Peyer's patch (tissue), 4 donors: Measurements from ENCODE around the gene SLC23A1. TPM values are rescaled to one million over a fixed set of nuclear protein-coding genes. Genes with fewer than 3 reads are reported as not detected.

ENCODE experiments used
- DNase-seq, 3 donors: peaks; one replicate each; pipeline ENCODE4 v3.0.0-alpha.2; 2017 to 2019
- H3K27ac ChIP-seq, 4 donors: fragments of 200-600 bp; sonication (generic); one replicate each; pipeline ENCODE4 v1.5.1; 2016 to 2019
- H3K27me3 ChIP-seq, 2 donors: fragments of 200-600 bp; sonication (generic); one replicate each; pipeline ENCODE4 v1.5.1; 2019
- H3K36me3 ChIP-seq, 3 donors: fragments of 200-600 bp; sonication (generic); one replicate each; pipeline ENCODE4 v1.5.1; 2016 to 2019
- H3K4me1 ChIP-seq, 4 donors: fragments of 200-600 bp; sonication (generic); one replicate each; pipeline ENCODE4 v1.5.1; 2016 to 2019
- H3K4me3 ChIP-seq, 4 donors: fragments of 200-600 bp; sonication (generic); 1 replicate in 3 of 4; 2 replicates in 1 of 4; pipeline ENCODE4 v1.5.1; 2016 to 2019; ENCODE audit warnings: mild to moderate bottlenecking in 1 of 4
- H3K9me3 ChIP-seq, 4 donors: fragments of 200-600 bp; sonication (generic); one replicate each; pipeline ENCODE4 v1.5.1; 2016 to 2019; ENCODE audit warnings: mild to moderate bottlenecking in 1 of 4
- CTCF ChIP-seq, 6 experiments: fragments of 450-650 bp in 4 of 6; fragments of 200-600 bp in 2 of 6; sonication (generic) in 1 of 6; IDR thresholded peaks; one replicate each; pipeline ENCODE4 v1.5.1; 2017 to 2019; ENCODE audit warnings: antibody characterized with exemption in 6 of 6, mild to moderate bottlenecking in 3 of 6, moderate library complexity in 1 of 6
- POLR2A ChIP-seq, 2 donors: fragments of 450-650 bp; IDR thresholded peaks; one replicate each; pipeline ENCODE4 v1.5.1; 2017; ENCODE audit warnings: antibody characterized with exemption in 2 of 2, mild to moderate bottlenecking in 2 of 2, moderate library complexity in 2 of 2
- total RNA-seq, 4 donors: library from RNA; depleted of rRNA; stranded (reverse); fragments of >200 nt; gene quantifications; one replicate each; pipeline ENCODE4 v1.1.0, GENCODE V29; 2016

SLC23A1 gene
- total RNA-seq, 4 donors from 2014 or later: 1.7 to 198 (median 143) TPM

GRCh38 chr5:139399501-139400121, 16.5 kb upstream of the SLC23A1 start:
- Histone ChIP-seq H3K4me3 (no peak overlapping the region), H3K9me3 (no peaks in the 10 kb centered on the region), H3K36me3 (no peaks in the 10 kb centered on the region), H3K4me1 (peaks cover 0 to 17% (median 4%) of the 10 kb centered on the region in 4 donors), H3K27me3 (no peaks in the 10 kb centered on the region), H3K27ac (no peak overlapping the region)
- TF ChIP-seq CTCF (IDR thresholded peaks at IDR 0.05) (no peak), POLR2A (IDR thresholded peaks at IDR 0.05) (no peak)
- DNase-seq: peak in 1 of 3 donors; percentile 38

GRCh38 chr5:139397921-139398320, 14.8 kb upstream of the SLC23A1 start:
- H3K4me1 ChIP-seq: peaks cover 0 to 26% (median 6%) of the 10 kb centered on the region in 4 donors
- no peak overlapping the region for H3K27ac ChIP-seq
- DNase-seq: peak in 1 of 3 donors; percentile 24
- H3K27me3 ChIP-seq: peaks cover 0 to 8% of the 10 kb centered on the region in 2 donors
- H3K36me3 ChIP-seq: no peaks in the 10 kb centered on the region
- no peak overlapping the region for H3K4me3 ChIP-seq
- no peaks in the 10 kb centered on the region for H3K9me3 ChIP-seq
- TF ChIP-seq POLR2A (IDR thresholded peaks at IDR 0.05) (no peak), CTCF (IDR thresholded peaks at IDR 0.05) (no peak)

- no peak overlapping the region for H3K4me3 ChIP-seq
- H3K36me3 ChIP-seq: no peaks in the 10 kb centered on the region
- TF ChIP-seq POLR2A (IDR thresholded peaks at IDR 0.05): no peak
- TF ChIP-seq CTCF (IDR thresholded peaks at IDR 0.05): no peak
- no peak overlapping the region for H3K27ac ChIP-seq
- H3K9me3 ChIP-seq: no peaks in the 10 kb centered on the region
- H3K4me1 ChIP-seq: peaks cover 0 to 38% (median 10%) of the 10 kb centered on the region in 4 donors
- peak in 1 of 3 donors; percentile 43 for DNase-seq
- H3K27me3 ChIP-seq: peaks cover 0 to 8% of the 10 kb centered on the region in 2 donors
These were observed 13.6 kb upstream of the SLC23A1 start for GRCh38 chr5:139396691-139397090.

- DNase-seq: peak in 1 of 3 donors; percentile 40
- Histone ChIP-seq H3K36me3 (no peaks in the 10 kb centered on the region), H3K4me3 (no peak overlapping the region), H3K27ac (no peak overlapping the region), H3K9me3 (no peaks in the 10 kb centered on the region), H3K4me1 (peaks cover 0 to 45% (median 14%) of the 10 kb centered on the region in 4 donors), H3K27me3 (peaks cover 0 to 8% of the 10 kb centered on the region in 2 donors)
- TF ChIP-seq POLR2A (IDR thresholded peaks at IDR 0.05) (no peak), CTCF (IDR thresholded peaks at IDR 0.05) (no peak)
These were observed 12.9 kb upstream of the SLC23A1 start for GRCh38 chr5:139395844-139396640.

- peaks cover 0 to 8% of the 10 kb centered on the region in 2 donors for H3K27me3 ChIP-seq
- H3K4me1 ChIP-seq: peaks cover 0 to 47% (median 19%) of the 10 kb centered on the region in 4 donors
- H3K9me3 ChIP-seq: no peaks in the 10 kb centered on the region
- no peak for DNase-seq
- H3K27ac ChIP-seq: peak within 1 kb of the TSS in 1 of 4 donors; percentile 61
- TF ChIP-seq CTCF (IDR thresholded peaks at IDR 0.05) (no peak), POLR2A (IDR thresholded peaks at IDR 0.05) (no peak)
- H3K4me3 ChIP-seq: peak within 1 kb of the TSS; percentile 48 to 74 (median 54)
- H3K36me3 ChIP-seq: no peaks in the 10 kb centered on the region
These were observed 11.8 kb upstream of the SLC23A1 start, which contains the start of gene PROB1 for GRCh38 chr5:139394654-139395566. Gene PROB1 (minus strand): TSS chr5:139395104. CDS start chr5:139395081, 23 bp downstream.
